ENCODE results near the gene ACOX2.

ACOX2 gene

GRCh38 chr3:58566398-58567250 is 29.6 kb upstream of the ACOX2 start:
- no peak for DNase-seq (ENCODE audit: low read depth in 1 of 2, low spot score in 1 of 2)

GRCh38 chr3:58565621-58566397 is 28.8 kb upstream of the ACOX2 start:
- no peak for DNase-seq (ENCODE audit: low read depth in 1 of 2, low spot score in 1 of 2)

GRCh38 chr3:58564456-58565160 is 27.6 kb upstream of the ACOX2 start:
- no peak for DNase-seq (ENCODE audit: low read depth in 1 of 2, low spot score in 1 of 2)

GRCh38 chr3:58564054-58564453 is 27.1 kb upstream of the ACOX2 start:
- DNase-seq (ENCODE audit: low read depth in 1 of 2, low spot score in 1 of 2), result no peak

- no peak for DNase-seq (ENCODE audit: low read depth in 1 of 2, low spot score in 1 of 2)
Observed at GRCh38 chr3:58563386-58564035, 26.5 kb upstream of the ACOX2 start.

- no peak for DNase-seq (ENCODE audit: low read depth in 1 of 2, low spot score in 1 of 2)
Observed at GRCh38 chr3:58562498-58562897, 25.5 kb upstream of the ACOX2 start.

GRCh38 chr3:58560771-58561311 is 23.9 kb upstream of the ACOX2 start:
- DNase-seq (ENCODE audit: low read depth in 1 of 2, low spot score in 1 of 2), result no peak

- no peak for DNase-seq (ENCODE audit: low read depth in 1 of 2, low spot score in 1 of 2)
Observed at GRCh38 chr3:58559586-58559985, 22.6 kb upstream of the ACOX2 start.

- DNase-seq (ENCODE audit: low read depth in 1 of 2, low spot score in 1 of 2), result no peak
Observed at GRCh38 chr3:58557491-58557890, 20.5 kb upstream of the ACOX2 start.

- DNase-seq (ENCODE audit: low read depth in 1 of 2, low spot score in 1 of 2), result no peak
Observed at GRCh38 chr3:58556761-58557221, 19.8 kb upstream of the ACOX2 start.

GRCh38 chr3:58556001-58556400 is 19.0 kb upstream of the ACOX2 start:
- DNase-seq (ENCODE audit: low read depth in 1 of 2, low spot score in 1 of 2), result no peak

- no peak for DNase-seq (ENCODE audit: low read depth in 1 of 2, low spot score in 1 of 2)
Observed at GRCh38 chr3:58555203-58555602, 18.2 kb upstream of the ACOX2 start.

- no peak for DNase-seq (ENCODE audit: low read depth in 1 of 2, low spot score in 1 of 2)
Observed at GRCh38 chr3:58553003-58553402, 16.0 kb upstream of the ACOX2 start.

- DNase-seq (ENCODE audit: low read depth in 1 of 2, low spot score in 1 of 2), result no peak
Observed at GRCh38 chr3:58551636-58552180, 14.7 kb upstream of the ACOX2 start.

- no peak for DNase-seq (ENCODE audit: low read depth in 1 of 2, low spot score in 1 of 2)
Observed at GRCh38 chr3:58544541-58544940, 7.6 kb upstream of the ACOX2 start.

- DNase-seq (ENCODE audit: low read depth in 1 of 2, low spot score in 1 of 2), result no peak
Observed at GRCh38 chr3:58540176-58540858, 3.3 kb upstream of the ACOX2 start.

- no peak for DNase-seq (ENCODE audit: low read depth in 1 of 2, low spot score in 1 of 2)
Observed at GRCh38 chr3:58539626-58540025, 2.6 kb upstream of the ACOX2 start.

GRCh38 chr3:58537412-58538301 is 667 bp upstream of the ACOX2 start:
- no peak for DNase-seq (ENCODE audit: low read depth in 1 of 2, low spot score in 1 of 2)

Measured in activated T-helper 1 cell treated with anti-CD3 and anti-CD28 coated beads, Interleukin-2, amount 50 U/mL, for 16 hours (primary cell).